ENCODE measurements around the gene PTGFRN.

GRCh38 chr1:116869611-116870010 lies 40.1 kb upstream of the PTGFRN start:
- TF ChIP-seq POLR2AphosphoS5 (IDR thresholded peaks at IDR 0.05), result no peak
- TF ChIP-seq, protein P1, sequence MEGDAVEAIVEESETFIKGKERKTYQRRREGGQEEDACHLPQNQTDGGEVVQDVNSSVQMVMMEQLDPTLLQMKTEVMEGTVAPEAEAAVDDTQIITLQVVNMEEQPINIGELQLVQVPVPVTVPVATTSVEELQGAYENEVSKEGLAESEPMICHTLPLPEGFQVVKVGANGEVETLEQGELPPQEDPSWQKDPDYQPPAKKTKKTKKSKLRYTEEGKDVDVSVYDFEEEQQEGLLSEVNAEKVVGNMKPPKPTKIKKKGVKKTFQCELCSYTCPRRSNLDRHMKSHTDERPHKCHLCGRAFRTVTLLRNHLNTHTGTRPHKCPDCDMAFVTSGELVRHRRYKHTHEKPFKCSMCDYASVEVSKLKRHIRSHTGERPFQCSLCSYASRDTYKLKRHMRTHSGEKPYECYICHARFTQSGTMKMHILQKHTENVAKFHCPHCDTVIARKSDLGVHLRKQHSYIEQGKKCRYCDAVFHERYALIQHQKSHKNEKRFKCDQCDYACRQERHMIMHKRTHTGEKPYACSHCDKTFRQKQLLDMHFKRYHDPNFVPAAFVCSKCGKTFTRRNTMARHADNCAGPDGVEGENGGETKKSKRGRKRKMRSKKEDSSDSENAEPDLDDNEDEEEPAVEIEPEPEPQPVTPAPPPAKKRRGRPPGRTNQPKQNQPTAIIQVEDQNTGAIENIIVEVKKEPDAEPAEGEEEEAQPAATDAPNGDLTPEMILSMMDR (IDR thresholded peaks at IDR 0.05; ENCODE audit: poor library complexity, severe bottlenecking), result no peak
